A673 (cell line): ENCODE data around the gene UBFD1. TPM values are rescaled to one million over a fixed set of nuclear protein-coding genes. Genes with fewer than 3 reads are reported as not detected.

Source experiments
- BruUV-seq: library from RNA; stranded (reverse); fragments of 400-500 nt; replicated peaks from 2 replicates; lab custom pipeline; 2021; lab: Mats Ljungman, UMichigan
- CTCF ChIA-PET: fragments of 300-600 bp; sonication (Branson Sonifier 250); formaldehyde crosslinking; loops from one replicate; lab custom pipeline; 2022; ENCODE audit warnings: antibody characterized with exemption; lab: Charles Lee
- POLR2A ChIA-PET: fragments of 300-600 bp; sonication (Branson Sonifier 250); formaldehyde crosslinking; loops from one replicate; lab custom pipeline; 2022; ENCODE audit warnings: antibody characterized with exemption; ENCODE audit not compliant: low non-redundant PET; lab: Charles Lee
- DNase-seq: peaks from one replicate; pipeline ENCODE4 v3.0.0-alpha.2; 2015; ENCODE audit warnings: low spot score
- H3K27ac ChIP-seq: fragments of 200-600 bp; sonication (generic); 2 replicates; pipeline ENCODE4 v1.5.1; 2016; ENCODE audit warnings: mixed run types, low read depth, mild to moderate bottlenecking, mixed read lengths, antibody characterized with exemption, low read length; ENCODE audit not compliant: poor library complexity, severe bottlenecking
- H3K27me3 ChIP-seq: fragments of 200-600 bp; sonication (generic); replicated peaks from 2 replicates; pipeline ENCODE4 v1.6.1; 2017; ENCODE audit warnings: mixed run types, low read depth, mild to moderate bottlenecking, mixed read lengths, antibody characterized with exemption, low read length; ENCODE audit not compliant: insufficient read depth, poor library complexity
- H3K36me3 ChIP-seq: fragments of 200-600 bp; sonication (generic); 2 replicates; pipeline ENCODE4 v1.6.1; 2016; ENCODE audit warnings: mixed run types, mild to moderate bottlenecking, mixed read lengths, antibody characterized with exemption, low read length; ENCODE audit not compliant: insufficient read depth, poor library complexity, severe bottlenecking
- H3K4me1 ChIP-seq: fragments of 200-600 bp; sonication (generic); 2 replicates; pipeline ENCODE4 v1.6.1; 2017; ENCODE audit warnings: mixed run types, mild to moderate bottlenecking, mixed read lengths, antibody characterized with exemption, low read length; ENCODE audit not compliant: insufficient read depth, poor library complexity, severe bottlenecking
- H3K4me3 ChIP-seq: fragments of 200-600 bp; sonication (generic); 2 replicates; pipeline ENCODE4 v1.5.1; 2016; ENCODE audit warnings: low read depth, mixed run types, mild to moderate bottlenecking, mixed read lengths, low read length; ENCODE audit not compliant: poor library complexity, severe bottlenecking
- H3K9me3 ChIP-seq: fragments of 200-600 bp; sonication (generic); 2 replicates; pipeline ENCODE4 v1.6.1; 2016; ENCODE audit warnings: mixed run types, low read depth, mild to moderate bottlenecking, mixed read lengths, antibody characterized with exemption, low read length; ENCODE audit not compliant: poor library complexity, severe bottlenecking
- EZH2 ChIP-seq: fragments of 200-600 bp; sonication (generic); IDR thresholded peaks from 2 replicates; pipeline ENCODE4 v1.6.1; 2017; ENCODE audit warnings: borderline replicate concordance, low read depth, mild to moderate bottlenecking, mixed read lengths, antibody characterized with exemption, low read length; ENCODE audit not compliant: poor library complexity, severe bottlenecking
- intact Hi-C: fragments of 100-400 bp; cut with micrococcal nuclease; formaldehyde crosslinking; loops from one replicate; pipeline ENCODE4 v1.10.0; 2022; ENCODE audit not compliant: unreplicated experiment
- total RNA-seq: library from RNA; stranded (reverse); gene quantifications from 2 replicates; pipeline ENCODE4 v1.2.3, GENCODE V29; 2021
- TF ChIP-seq, protein P1 (sequence below): fragments of 300-800, 200-600 bp; sonication (generic); conservative IDR thresholded peaks from 2 replicates; pipeline ENCODE4 v1.5.1; 2017; ENCODE audit warnings: low read depth, mild to moderate bottlenecking, antibody characterized with exemption, low read length, moderate library complexity, mixed read lengths

Gene UBFD1
- total RNA-seq, 1 experiment from 2014 or later: 121 TPM

DNA sequence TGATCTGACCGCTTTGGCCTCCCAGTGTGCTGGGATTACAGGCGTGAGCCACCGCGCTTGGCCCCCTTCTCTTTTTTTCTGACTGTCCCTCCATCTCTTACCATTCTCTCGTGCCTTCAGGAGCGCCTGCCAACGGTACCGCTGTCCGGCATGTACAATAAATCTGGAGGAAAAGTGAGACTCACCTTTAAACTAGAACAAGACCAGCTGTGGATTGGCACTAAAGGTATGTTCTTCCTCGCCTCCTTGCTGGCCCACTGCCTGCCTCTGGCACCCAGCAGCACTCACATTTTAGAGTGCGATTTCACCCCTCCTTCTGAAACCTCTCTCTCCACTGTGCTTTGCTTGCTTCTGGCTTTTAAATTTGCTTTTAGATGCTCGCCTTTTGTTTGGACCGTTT lies 5.0 kb downstream of the UBFD1 start:
- Histone ChIP-seq H3K27ac (no peak overlapping the region), H3K4me3 (no peak overlapping the region), H3K4me1 (peaks cover 8% of the 10 kb centered on the region), H3K36me3 (peaks cover 85% of the 10 kb centered on the region), H3K9me3 (no peaks in the 10 kb centered on the region), H3K27me3 (no peaks in the 10 kb centered on the region)
- no TSS peak for BruUV-seq
- ChIA-PET CTCF (no interaction called here), POLR2A (no interaction called here)
- no peak for TF ChIP-seq EZH2
- TF ChIP-seq, protein P1, sequence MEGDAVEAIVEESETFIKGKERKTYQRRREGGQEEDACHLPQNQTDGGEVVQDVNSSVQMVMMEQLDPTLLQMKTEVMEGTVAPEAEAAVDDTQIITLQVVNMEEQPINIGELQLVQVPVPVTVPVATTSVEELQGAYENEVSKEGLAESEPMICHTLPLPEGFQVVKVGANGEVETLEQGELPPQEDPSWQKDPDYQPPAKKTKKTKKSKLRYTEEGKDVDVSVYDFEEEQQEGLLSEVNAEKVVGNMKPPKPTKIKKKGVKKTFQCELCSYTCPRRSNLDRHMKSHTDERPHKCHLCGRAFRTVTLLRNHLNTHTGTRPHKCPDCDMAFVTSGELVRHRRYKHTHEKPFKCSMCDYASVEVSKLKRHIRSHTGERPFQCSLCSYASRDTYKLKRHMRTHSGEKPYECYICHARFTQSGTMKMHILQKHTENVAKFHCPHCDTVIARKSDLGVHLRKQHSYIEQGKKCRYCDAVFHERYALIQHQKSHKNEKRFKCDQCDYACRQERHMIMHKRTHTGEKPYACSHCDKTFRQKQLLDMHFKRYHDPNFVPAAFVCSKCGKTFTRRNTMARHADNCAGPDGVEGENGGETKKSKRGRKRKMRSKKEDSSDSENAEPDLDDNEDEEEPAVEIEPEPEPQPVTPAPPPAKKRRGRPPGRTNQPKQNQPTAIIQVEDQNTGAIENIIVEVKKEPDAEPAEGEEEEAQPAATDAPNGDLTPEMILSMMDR: no peak
- intact Hi-C loops: no loop called here
- no peak for DNase-seq

DNA sequence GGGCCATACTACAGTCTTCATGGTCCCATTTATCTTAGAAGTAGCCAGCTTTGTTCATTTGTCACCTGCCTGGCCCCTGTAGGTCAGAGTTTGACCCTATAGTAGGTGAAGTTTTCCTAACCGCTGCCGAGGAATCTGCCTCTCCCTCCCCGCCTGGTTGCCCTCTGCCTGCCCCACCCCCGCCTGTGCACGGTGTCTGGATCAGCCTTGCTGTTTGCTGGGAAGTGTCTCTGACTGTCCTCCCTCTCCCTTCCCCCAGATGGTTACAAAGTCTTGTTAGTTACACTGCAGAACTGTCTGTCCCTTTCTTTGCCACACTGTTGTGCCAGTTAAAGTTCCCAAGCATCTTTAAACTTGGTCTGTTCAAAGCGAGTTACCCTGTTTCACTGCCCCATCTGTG lies 5.7 kb downstream of the UBFD1 start:
- no TSS peak for BruUV-seq
- no peak for DNase-seq
- ChIA-PET POLR2A (no interaction called here), CTCF (no interaction called here)
- Histone ChIP-seq H3K27ac (no peak overlapping the region), H3K9me3 (no peaks in the 10 kb centered on the region), H3K4me3 (no peak overlapping the region), H3K36me3 (peaks cover 91% of the 10 kb centered on the region), H3K27me3 (no peaks in the 10 kb centered on the region), H3K4me1 (peaks cover 8% of the 10 kb centered on the region)
- intact Hi-C loops: no loop called here
- TF ChIP-seq EZH2: no peak
- TF ChIP-seq, protein P1: no peak

DNA sequence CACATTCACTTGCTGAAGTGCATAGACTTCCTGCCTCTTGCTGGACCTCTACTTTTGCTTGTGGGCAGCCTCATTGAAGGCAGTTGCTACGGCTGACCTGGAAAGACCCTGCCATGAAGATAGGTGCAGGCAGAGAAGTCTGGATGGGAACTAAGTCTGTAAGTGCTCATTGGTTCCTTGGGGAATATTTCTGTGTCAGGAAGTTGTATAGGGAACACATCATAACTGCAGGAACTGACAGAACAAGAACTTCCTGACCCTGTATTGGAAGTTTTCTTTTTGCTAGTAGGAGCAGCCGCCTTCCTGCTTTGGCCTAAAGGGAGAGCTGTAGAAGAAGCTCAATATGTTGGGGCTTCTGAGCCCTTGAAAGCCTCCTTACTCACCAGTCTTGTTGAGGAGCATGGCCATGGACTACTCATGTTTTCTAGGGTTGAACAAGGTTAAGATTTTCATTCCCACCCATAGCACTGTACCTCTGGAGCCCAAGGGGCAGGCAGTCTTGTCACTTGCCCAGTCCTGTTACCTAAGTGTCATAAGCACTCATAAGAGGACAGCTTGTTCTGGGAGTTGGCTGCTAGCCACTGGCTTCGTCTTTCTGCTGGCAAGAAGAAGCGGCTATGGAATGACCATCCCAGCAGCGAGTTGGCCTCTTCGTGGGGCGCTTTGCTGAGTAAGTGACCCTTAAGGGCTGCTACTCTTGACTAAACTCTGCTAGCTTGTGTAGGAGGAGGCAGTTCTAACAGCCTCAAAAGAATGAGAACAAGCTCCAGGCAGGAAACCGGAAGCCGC lies 7.2 kb downstream of the UBFD1 start:
- Histone ChIP-seq H3K4me3 (no peak overlapping the region), H3K9me3 (no peaks in the 10 kb centered on the region), H3K4me1 (no peaks in the 10 kb centered on the region), H3K27ac (no peak overlapping the region), H3K27me3 (no peaks in the 10 kb centered on the region), H3K36me3 (peaks cover 91% of the 10 kb centered on the region)
- ChIA-PET CTCF (no interaction called here), POLR2A (no interaction called here)
- DNase-seq: no peak
- BruUV-seq: no TSS peak
- intact Hi-C loops: no loop called here
- TF ChIP-seq, protein P1: no peak
- no peak for TF ChIP-seq EZH2
